HepG2 (cell line): ENCODE data around the gene HIC1. TPM values are rescaled to one million over a fixed set of nuclear protein-coding genes. Genes with fewer than 3 reads are reported as not detected.

Experiments
- AHR ChIP-seq: IDR thresholded peaks from 2 replicates; pipeline ENCODE4 v1.6.1; 2018; ENCODE audit warnings: missing genetic modification reagents, missing compliant biosample characterization
- BRD4 ChIP-seq: sonication (generic); formaldehyde crosslinking; IDR thresholded peaks from 2 replicates; pipeline ENCODE4 v1.4.0; 2020; ENCODE audit warnings: missing genetic modification reagents
- E2F5 ChIP-seq: sonication (generic); formaldehyde crosslinking; conservative IDR thresholded peaks from 2 replicates; pipeline ENCODE4 v1.4.0; 2020; ENCODE audit warnings: missing genetic modification reagents
- FOXA1 ChIP-seq, 2 experiments: fragments of 450-650 bp in 1 of 2; sonication (generic) in 1 of 2; formaldehyde crosslinking in 1 of 2; IDR thresholded peaks; 2 replicates each; pipeline versions ENCODE4 v1.4.0 to v1.6.1; 2016 to 2020; ENCODE audit warnings: missing genetic modification reagents in 1 of 2
- IKZF1 ChIP-seq: fragments of 450-650 bp; IDR thresholded peaks from 2 replicates; pipeline ENCODE4 v1.7.1; 2016
- NONO ChIP-seq, 2 experiments: fragments of 450-650 bp in 1 of 2; sonication (generic) in 1 of 2; formaldehyde crosslinking in 1 of 2; IDR thresholded peaks in 1 of 2; conservative IDR thresholded peaks in 1 of 2; 2 replicates each; pipeline versions ENCODE4 v1.6.1 to v1.8.0; 2017 to 2022; ENCODE audit warnings: mild to moderate bottlenecking in 1 of 2, missing genetic modification reagents in 1 of 2, moderate library complexity in 1 of 2
- NR2F6 ChIP-seq, 2 experiments: IDR thresholded peaks; 2 replicates each; pipeline ENCODE4 v1.6.1; 2016; ENCODE audit warnings: antibody characterized with exemption in 1 of 2, mild to moderate bottlenecking in 1 of 2
- SNAPC2 ChIP-seq: sonication (generic); formaldehyde crosslinking; IDR thresholded peaks from 2 replicates; pipeline ENCODE4 v1.8.1; 2022; ENCODE audit warnings: mild to moderate bottlenecking, missing genetic modification reagents
- ZHX2 ChIP-seq, 2 experiments: sonication (generic) in 1 of 2; formaldehyde crosslinking in 1 of 2; IDR thresholded peaks; 2 replicates each; pipeline versions ENCODE4 v1.6.1 to v1.9.0; 2014 to 2022; ENCODE audit warnings: antibody characterized with exemption in 1 of 2, borderline replicate concordance in 1 of 2, inconsistent platforms in 1 of 2, low read depth in 1 of 2, missing genetic modification reagents in 1 of 2
- ZNF274 ChIP-seq: sonication (generic); formaldehyde crosslinking; IDR thresholded peaks from 2 replicates; pipeline ENCODE4 v1.5.1; 2020; ENCODE audit warnings: mild to moderate bottlenecking, missing genetic modification reagents
- ZNF318 ChIP-seq: sonication (generic); formaldehyde crosslinking; IDR thresholded peaks from 2 replicates; pipeline ENCODE4 v1.4.0; 2020; ENCODE audit warnings: mild to moderate bottlenecking, missing genetic modification reagents
- ZNF432 ChIP-seq: sonication (generic); formaldehyde crosslinking; IDR thresholded peaks from 2 replicates; pipeline ENCODE4 v1.5.0; 2020; ENCODE audit warnings: missing genetic modification reagents, mild to moderate bottlenecking, borderline replicate concordance
- ZNF563 ChIP-seq: sonication (generic); formaldehyde crosslinking; IDR thresholded peaks from 2 replicates; pipeline ENCODE4 v1.8.0; 2022; ENCODE audit warnings: mild to moderate bottlenecking, moderate library complexity, missing genetic modification reagents
- polyA plus RNA-seq, 8 experiments: library from polyadenylated mRNA; depleted of rRNA in 3 of 8; stranded (reverse) in 7 of 8; unstranded in 1 of 8; fragments of >200 nt; fragmentation: Illumina TruSeq in 4 of 8; extraction: Trizol in 4 of 8; gene quantifications; 2 replicates each; pipeline versions ENCODE4 v1.2.1 to v1.2.3, GENCODE V29; 2011 to 2016; ENCODE audit warnings: low read depth in 4 of 8, missing spikeins in 1 of 8, mixed read lengths in 1 of 8; ENCODE audit not compliant: insufficient read depth in 1 of 8
- total RNA-seq, 5 experiments: library from RNA; depleted of rRNA; stranded (reverse); fragments of >200 nt; fragmentation: Illumina TruSeq; extraction: Trizol; gene quantifications; 2 replicates each; pipeline ENCODE4 v1.2.3, GENCODE V29; 2016; ENCODE audit warnings: low read depth in 1 of 5

The HIC1 gene
- total and polyA plus RNA-seq, 2 of the 13 experiments (the other 11 are each of a cell fraction or from before 2014, with no cell fraction given): 0.04 to 0.31 TPM

- TF ChIP-seq ZNF318 (CRISPR knock-in tag) (no peak), NONO (IDR thresholded peaks at IDR 0.05) (no peak), NONO (CRISPR knock-in tag; conservative IDR thresholded peaks at IDR 0.05) (peak; percentile 65; the same call in 1 of the 2 replicates), BRD4 (CRISPR knock-in tag) (no peak), ZNF563 (no peak), E2F5 (no peak), SNAPC2 (CRISPR knock-in tag) (no peak), FOXA1 (IDR thresholded peaks at IDR 0.05) (no peak), FOXA1 (CRISPR knock-in tag; IDR thresholded peaks at IDR 0.05) (no peak), ZHX2 (IDR thresholded peaks at IDR 0.05; ENCODE audit: low read depth) (no peak), ZHX2 (CRISPR knock-in tag; IDR thresholded peaks at IDR 0.05; ENCODE audit: borderline replicate concordance) (no peak), ZNF432 (CRISPR knock-in tag) (no peak), NR2F6 (IDR thresholded peaks at IDR 0.05) (no peak), NR2F6 (CRISPR knock-in tag; IDR thresholded peaks at IDR 0.05) (no peak), ZNF274 (peak; percentile 11; the same call in 1 of the 2 replicates), IKZF1 (no peak), AHR (no peak)
Measured at GRCh38 chr17:2054512-2055291, at the start of gene HIC1 (continued).
